Hypothalamus (tissue), 51 donors: ENCODE measurements around the gene MTX1.

Experiments
- DNase-seq, 51 donors: peaks; one replicate each; lab custom pipeline; 2025; lab: John Stamatoyannopoulos, UW

Gene MTX1

DNA sequence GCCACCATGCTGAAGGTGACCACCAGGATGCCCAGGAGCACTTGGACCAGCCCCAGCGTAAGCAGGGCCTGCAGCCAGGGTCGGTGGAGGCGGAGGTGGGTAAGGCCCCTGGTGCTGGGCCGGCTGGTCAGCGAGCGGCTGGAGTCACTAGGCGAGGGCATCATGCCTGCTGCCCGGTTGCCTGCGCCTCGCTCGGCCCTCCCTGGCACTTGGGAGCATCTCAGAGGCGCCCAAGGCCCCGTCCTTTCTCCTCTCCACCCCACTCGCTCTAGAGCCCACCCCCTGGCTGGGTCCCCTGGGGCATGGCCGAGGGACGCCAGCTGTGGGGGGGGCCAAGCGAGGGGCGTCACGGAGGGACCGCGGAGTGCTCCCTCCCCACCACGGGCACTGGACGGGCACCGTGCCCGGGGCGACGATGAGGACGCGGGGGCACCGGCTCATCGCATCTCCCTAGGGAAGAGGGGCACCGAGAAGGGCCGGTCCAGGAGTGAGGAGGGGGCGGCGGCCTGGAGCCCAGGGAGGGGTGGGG lies 46.3 kb downstream of the MTX1 start:
- peak in 22 of 51 donors; percentile 27 to 71 (median 48) for DNase-seq

DNA sequence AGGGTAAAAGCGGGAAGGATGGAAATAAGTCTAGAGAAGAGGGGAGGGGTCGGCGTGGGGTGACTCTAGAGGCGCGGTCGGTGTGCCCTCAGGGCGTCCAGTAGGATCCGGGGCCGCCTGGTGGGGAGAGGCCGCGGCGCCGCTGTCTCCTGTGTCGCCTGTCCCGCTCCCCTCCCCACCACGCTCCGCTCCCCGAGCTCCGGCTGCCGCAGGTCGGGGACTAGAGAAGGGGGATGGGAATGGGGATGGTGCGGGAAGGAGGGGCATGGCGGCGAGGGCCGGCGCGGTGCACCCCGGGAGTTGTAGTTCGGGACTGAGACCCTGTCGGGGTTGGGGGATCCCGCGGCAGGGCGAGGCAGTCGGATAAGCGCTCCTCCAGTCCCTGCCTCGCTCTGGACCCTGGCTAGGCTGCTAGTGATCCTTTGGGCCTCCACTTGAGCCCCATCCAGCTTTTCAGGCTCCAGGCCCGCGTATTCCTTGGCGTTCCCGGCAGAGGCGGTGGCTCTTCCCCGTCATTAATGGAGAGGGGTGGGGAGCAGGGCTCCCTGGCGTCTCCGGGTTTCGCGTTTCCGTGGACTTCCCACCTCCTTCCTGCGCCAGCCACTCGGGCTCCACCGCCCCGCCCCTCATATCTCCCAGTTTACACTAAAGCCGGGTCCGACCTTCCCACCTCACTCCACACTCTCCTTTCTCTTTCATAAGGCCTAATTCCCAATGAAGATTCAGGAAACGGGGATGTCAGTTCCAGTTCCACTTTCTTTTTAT lies 46.9 kb downstream of the MTX1 start, which contains the start of gene ENTREP3:
TSS of gene ENTREP3 (minus strand) at position 241 of the 765 bp plus-strand sequence. CDS start 606 bp downstream, outside the sequence.
- peak; percentile 26 to 93 (median 83) for DNase-seq

DNA sequence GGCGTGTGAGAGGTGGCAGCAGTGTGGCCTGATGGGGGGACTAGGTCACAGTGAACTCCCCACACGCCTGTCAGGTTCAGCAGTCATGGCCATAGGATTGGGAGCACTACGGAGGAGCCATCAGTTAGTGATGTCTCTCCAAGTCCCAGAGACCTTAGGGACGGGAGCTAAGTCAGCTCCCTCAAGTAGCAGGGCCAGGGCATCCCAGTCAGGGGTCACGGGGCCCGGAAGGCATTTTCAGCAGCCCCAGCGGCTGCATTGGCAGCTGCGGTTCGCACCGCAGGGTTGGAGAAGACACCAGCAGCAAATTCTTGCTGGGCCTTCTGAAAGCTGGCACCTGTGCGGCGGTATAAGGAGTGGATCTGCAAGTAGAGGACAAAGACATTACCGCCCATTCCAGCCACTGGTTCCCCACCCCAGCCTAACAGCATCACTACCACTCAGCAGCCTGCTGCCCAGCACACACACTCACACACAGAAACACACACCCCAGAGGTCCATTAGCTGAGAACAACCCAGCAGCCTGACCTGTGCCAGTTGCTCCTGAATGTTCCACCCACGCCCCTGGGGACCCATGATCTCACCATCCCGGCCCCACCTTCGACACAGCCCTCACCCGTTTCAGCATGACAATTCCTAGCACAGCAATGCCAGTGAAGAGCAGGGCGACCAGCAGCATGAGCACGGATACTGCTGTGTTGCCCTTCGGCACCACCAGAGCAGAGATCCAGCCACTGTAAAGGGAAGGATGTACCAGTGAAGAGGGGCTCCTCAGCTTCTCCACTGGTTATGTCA lies 47.8 kb downstream of the MTX1 start:
- peak in 1 of 51 donors; percentile 25 for DNase-seq

DNA sequence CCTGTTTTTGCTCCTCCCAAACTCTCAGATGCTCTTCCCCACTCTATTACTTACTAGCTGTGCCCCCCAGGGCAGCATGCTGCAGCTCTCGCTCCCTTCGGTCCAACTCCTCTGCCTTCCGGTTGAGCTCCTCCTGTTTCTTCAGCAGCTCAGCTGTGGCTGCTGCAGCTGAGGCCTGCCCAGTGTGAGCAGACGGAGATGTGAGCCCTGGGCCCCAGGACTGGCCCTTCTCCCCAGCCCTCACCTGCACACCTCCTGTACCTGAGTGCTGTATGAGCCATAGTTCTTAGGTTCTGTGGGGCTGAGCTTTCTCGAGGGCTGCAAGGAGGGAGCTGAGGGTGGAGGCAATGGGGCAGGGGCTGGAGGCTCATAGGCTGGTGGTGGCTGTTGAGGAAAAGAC lies 51.8 kb downstream of the MTX1 start:
- DNase-seq = no peak

DNA sequence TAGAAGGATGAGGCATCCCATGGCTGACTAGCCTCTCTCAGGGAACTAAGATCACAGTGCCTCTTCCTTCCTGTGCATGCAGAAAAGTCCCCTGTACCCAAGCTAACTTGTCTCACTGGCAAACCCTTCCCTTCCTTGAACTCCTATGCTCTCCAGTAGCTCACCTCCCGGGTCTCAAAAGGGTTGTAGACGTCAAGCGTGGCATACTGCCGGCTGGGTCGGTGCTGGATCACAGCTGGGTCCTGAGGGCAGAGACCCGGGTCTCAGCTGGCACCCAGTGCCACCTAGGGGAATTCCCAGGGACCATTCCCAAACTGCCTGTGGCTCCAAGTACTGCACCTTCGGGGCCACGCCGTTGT lies 53.0 kb downstream of the MTX1 start:
- DNase-seq = no peak

DNA sequence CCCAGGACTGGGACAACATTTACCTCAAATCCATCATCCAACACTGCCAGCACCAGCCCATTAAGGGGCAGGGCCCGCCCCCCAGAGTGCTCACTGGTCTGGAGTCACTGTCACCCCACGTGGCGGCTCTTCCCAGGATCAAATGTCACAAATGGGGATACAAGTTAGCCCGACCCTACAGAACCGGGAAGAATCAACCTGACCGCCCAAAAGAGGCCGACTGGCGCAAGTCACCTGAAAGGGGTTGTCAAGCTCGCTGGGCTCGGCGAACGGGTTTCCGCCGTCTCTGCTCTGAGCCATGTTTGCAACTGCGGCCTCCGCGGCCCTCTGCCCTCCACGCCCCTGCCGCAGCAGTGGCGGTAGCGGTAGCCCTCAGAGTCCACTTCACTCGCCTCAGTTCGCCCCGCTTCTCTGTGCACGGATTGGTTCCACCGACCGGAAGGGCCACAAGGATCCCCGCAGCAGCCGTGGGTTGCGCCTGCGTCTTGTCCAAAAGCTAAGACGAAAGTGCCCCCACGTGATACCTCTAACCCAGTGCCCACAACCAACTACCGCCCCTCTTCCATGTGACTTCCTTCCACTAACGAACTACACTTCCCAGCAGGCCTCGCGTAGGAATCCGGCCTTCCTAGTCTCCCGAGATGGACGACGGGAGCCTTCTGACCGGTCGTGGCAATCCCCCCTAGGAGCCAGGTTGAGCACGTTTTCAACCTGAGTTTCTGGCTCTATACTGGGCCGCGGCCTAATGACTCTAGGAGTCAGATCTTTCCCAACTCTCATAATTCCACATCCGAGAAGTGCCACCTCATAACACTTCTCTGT lies 53.6 kb downstream of the MTX1 start, which contains the start of gene SCAMP3:
TSS of gene SCAMP3 (minus strand) at position 509 of the 822 bp plus-strand sequence. CDS start at position 300, 209 bp downstream.
- peak; percentile 51 to 98 (median 95) for DNase-seq

DNA sequence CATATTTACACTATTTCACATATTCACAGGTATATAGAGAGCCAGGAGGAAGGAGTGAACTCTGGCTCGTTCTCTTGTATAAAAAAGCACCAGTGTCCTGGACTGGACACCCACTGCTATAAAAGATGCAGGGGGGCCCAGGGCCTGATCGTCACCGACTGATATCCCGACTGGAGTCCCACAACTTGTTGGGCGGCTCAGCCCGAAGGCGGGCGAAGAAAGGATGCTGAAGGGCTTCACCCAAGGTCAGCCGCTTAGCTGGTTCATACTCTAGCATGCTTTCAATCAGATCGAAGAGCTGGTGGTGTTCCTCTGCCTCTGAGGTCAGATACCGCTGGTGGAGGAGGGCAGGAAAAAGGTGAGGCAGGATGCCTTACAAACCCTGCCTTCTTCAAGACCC lies 54.6 kb downstream of the MTX1 start:
- no peak for DNase-seq
